ENCODE measurements around the gene PRR19.

DNA sequence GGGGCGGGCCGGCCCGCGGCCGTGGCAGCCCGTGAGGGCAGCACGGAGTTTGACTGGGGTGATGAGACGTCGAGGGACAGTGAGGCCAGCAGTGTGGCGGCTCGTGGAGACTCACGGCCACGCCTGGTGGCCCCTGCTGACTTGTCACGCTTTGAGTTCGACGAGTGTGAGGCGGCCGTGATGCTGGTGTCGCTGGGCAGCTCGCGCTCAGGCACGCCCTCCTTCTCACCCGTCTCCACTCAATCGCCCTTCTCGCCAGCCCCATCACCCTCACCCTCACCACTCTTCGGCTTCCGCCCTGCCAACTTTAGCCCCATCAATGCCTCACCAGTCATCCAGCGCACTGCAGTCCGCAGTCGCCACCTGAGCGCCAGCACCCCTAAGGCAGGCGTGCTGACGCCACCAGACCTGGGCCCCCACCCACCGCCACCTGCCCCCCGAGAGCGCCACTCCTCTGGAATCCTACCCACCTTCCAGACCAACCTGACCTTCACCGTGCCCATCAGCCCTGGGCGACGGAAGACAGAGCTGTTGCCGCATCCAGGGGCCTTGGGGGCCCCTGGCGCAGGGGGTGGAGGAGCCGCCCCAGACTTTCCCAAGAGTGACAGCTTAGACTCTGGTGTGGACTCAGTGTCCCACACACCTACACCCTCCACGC is 28.4 kb upstream of the PRR19 start:
- TF ChIP-seq EZH2 (IDR thresholded peaks at IDR 0.05; ENCODE audit: borderline replicate concordance, insufficient read depth, low read length, poor library complexity, severe bottlenecking), result no peak
- TF ChIP-seq, protein P1, sequence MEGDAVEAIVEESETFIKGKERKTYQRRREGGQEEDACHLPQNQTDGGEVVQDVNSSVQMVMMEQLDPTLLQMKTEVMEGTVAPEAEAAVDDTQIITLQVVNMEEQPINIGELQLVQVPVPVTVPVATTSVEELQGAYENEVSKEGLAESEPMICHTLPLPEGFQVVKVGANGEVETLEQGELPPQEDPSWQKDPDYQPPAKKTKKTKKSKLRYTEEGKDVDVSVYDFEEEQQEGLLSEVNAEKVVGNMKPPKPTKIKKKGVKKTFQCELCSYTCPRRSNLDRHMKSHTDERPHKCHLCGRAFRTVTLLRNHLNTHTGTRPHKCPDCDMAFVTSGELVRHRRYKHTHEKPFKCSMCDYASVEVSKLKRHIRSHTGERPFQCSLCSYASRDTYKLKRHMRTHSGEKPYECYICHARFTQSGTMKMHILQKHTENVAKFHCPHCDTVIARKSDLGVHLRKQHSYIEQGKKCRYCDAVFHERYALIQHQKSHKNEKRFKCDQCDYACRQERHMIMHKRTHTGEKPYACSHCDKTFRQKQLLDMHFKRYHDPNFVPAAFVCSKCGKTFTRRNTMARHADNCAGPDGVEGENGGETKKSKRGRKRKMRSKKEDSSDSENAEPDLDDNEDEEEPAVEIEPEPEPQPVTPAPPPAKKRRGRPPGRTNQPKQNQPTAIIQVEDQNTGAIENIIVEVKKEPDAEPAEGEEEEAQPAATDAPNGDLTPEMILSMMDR (IDR thresholded peaks at IDR 0.05; ENCODE audit: poor library complexity, severe bottlenecking), result no peak
- TF ChIP-seq TAF1 (IDR thresholded peaks at IDR 0.05; ENCODE audit: low read depth), result no peak

Data from neural cell (in vitro differentiated cells).